ENCODE results near the gene FOXI1.

The FOXI1 gene

GRCh38 chr5:170075696-170076095, 30.0 kb upstream of the FOXI1 start:
- Histone ChIP-seq H3F3A (ENCODE audit: insufficient read depth) (no peaks in the 10 kb centered on the region), H3K79me2 (ENCODE audit: insufficient read depth, low read length) (no peaks in the 10 kb centered on the region), H3K4me3 (ENCODE audit: insufficient read depth, low read length, poor library complexity, severe bottlenecking) (no peak overlapping the region), H3K4me2 (ENCODE audit: low read depth, low read length, poor library complexity, severe bottlenecking) (no peak overlapping the region), H2AFZ (ENCODE audit: low read depth, low read length, severe bottlenecking) (no peak overlapping the region), H3K9me2 (replicated peaks; ENCODE audit: insufficient read depth, low read length) (no peaks in the 10 kb centered on the region), H3K27ac (ENCODE audit: low read depth, low read length) (no peak overlapping the region), H3K27me3 (ENCODE audit: low read length) (no peaks in the 10 kb centered on the region), H3K9me3 (ENCODE audit: insufficient read depth, low read length) (no peaks in the 10 kb centered on the region), H3K9ac (ENCODE audit: low read length) (no peak overlapping the region), H4K20me1 (ENCODE audit: low read depth, low read length) (no peaks in the 10 kb centered on the region), H3K36me3 (ENCODE audit: low read length) (peaks cover 12% of the 10 kb centered on the region; the same call in 1 of the 2 replicates)
- TF ChIP-seq EZH2phosphoT487 (conservative IDR thresholded peaks at IDR 0.05; ENCODE audit: low read length): no peak
- TF ChIP-seq CTCF (IDR thresholded peaks at IDR 0.05; ENCODE audit: insufficient read depth, low read length, poor library complexity, severe bottlenecking): no peak

- no peak for TF ChIP-seq EZH2phosphoT487 (conservative IDR thresholded peaks at IDR 0.05; ENCODE audit: low read length)
- TF ChIP-seq CTCF (IDR thresholded peaks at IDR 0.05; ENCODE audit: insufficient read depth, low read length, poor library complexity, severe bottlenecking): no peak
- no peaks in the 10 kb centered on the region for H3K9me3 ChIP-seq (ENCODE audit: insufficient read depth, low read length)
- H3F3A ChIP-seq (ENCODE audit: insufficient read depth): no peaks in the 10 kb centered on the region
- no peak overlapping the region for H3K4me2 ChIP-seq (ENCODE audit: low read depth, low read length, poor library complexity, severe bottlenecking)
- H4K20me1 ChIP-seq (ENCODE audit: low read depth, low read length): no peaks in the 10 kb centered on the region
- H3K27ac ChIP-seq (ENCODE audit: low read depth, low read length): no peak overlapping the region
- no peaks in the 10 kb centered on the region for H3K79me2 ChIP-seq (ENCODE audit: insufficient read depth, low read length)
- H2AFZ ChIP-seq (ENCODE audit: low read depth, low read length, severe bottlenecking): no peak overlapping the region
- no peaks in the 10 kb centered on the region for H3K27me3 ChIP-seq (ENCODE audit: low read length)
- H3K4me3 ChIP-seq (ENCODE audit: insufficient read depth, low read length, poor library complexity, severe bottlenecking): no peak overlapping the region
- peaks cover 12% of the 10 kb centered on the region; the same call in 1 of the 2 replicates for H3K36me3 ChIP-seq (ENCODE audit: low read length)
- H3K9ac ChIP-seq (ENCODE audit: low read length): no peak overlapping the region
- no peaks in the 10 kb centered on the region for H3K9me2 ChIP-seq (replicated peaks; ENCODE audit: insufficient read depth, low read length)
These were observed 29.5 kb upstream of the FOXI1 start for GRCh38 chr5:170076211-170076610.

GRCh38 chr5:170076739-170077138, 29.0 kb upstream of the FOXI1 start:
- Histone ChIP-seq H3K4me3 (ENCODE audit: insufficient read depth, low read length, poor library complexity, severe bottlenecking) (no peak overlapping the region), H3K27me3 (ENCODE audit: low read length) (no peaks in the 10 kb centered on the region), H3K27ac (ENCODE audit: low read depth, low read length) (no peak overlapping the region), H3K4me2 (ENCODE audit: low read depth, low read length, poor library complexity, severe bottlenecking) (no peak overlapping the region), H3F3A (ENCODE audit: insufficient read depth) (no peaks in the 10 kb centered on the region), H3K36me3 (ENCODE audit: low read length) (peaks cover 7% of the 10 kb centered on the region; the same call in 1 of the 2 replicates), H2AFZ (ENCODE audit: low read depth, low read length, severe bottlenecking) (no peak overlapping the region), H3K9me2 (replicated peaks; ENCODE audit: insufficient read depth, low read length) (no peaks in the 10 kb centered on the region), H3K9ac (ENCODE audit: low read length) (no peak overlapping the region), H3K9me3 (ENCODE audit: insufficient read depth, low read length) (no peaks in the 10 kb centered on the region), H3K79me2 (ENCODE audit: insufficient read depth, low read length) (no peaks in the 10 kb centered on the region), H4K20me1 (ENCODE audit: low read depth, low read length) (no peaks in the 10 kb centered on the region)
- TF ChIP-seq CTCF (IDR thresholded peaks at IDR 0.05; ENCODE audit: insufficient read depth, low read length, poor library complexity, severe bottlenecking) (no peak), EZH2phosphoT487 (conservative IDR thresholded peaks at IDR 0.05; ENCODE audit: low read length) (no peak)
